Measurements from ENCODE around the gene SPANXD. TPM values are rescaled to one million over a fixed set of nuclear protein-coding genes. Genes with fewer than 3 reads are reported as not detected.
"Not testable (repeated sequence)": the region's sequence is repeated elsewhere in the genome, so short reads cannot be mapped to it uniquely, and the experiment has no call there.

Gene SPANXD, protein sequence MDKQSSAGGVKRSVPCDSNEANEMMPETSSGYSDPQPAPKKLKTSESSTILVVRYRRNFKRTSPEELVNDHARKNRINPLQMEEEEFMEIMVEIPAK
- not detected in 2 replicates for total RNA-seq

GRCh38 chrX:141698639-141699038 is at the start of gene SPANXD:
Gene SPANXD, minus strand, starts transcription at chrX:141698739. Its CDS starts 334 bp downstream, at chrX:141698405.
- intact Hi-C loops (cut with micrococcal nuclease): not testable (repeated sequence)

DNA sequence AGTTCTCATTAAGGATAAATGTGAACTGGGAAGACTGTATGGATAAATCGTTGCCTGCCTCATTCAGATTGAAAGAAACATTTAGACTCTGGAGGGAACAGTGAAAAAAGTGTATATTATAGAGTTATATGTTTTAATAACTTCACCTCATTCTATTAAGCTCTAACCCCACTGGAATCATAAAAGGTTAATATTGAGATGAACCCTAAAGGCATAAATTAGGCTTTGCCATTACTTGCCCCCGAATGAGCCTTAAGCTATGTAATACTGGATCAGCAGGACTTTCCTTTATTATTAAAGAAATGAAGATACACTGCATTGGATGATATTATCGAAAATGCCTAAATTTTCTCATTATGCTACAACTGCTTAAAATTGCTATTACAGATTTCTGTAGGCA is 44.1 kb upstream of the SPANXD start:
- intact Hi-C loops (cut with micrococcal nuclease): no loop called here

DNA sequence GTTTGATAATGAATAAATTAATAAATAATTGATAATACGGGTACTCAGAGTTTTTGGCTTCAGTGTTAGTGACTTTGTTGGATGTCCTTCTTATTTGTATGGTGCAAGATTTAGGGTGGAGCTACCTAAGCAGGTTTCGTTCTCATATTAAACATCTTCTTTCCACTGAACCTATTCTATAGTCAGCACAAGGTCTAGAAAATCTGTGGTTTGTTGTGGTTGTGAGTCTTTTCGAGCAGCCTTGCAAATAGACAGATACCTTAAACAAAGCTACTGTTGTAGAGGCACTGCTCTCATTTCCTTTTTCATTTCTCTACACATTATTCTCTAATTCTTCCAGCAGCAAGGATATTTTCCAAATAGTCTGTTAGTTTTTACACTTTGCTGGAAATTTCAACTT is 38.1 kb upstream of the SPANXD start:
- intact Hi-C loops (cut with micrococcal nuclease): no loop called here

DNA sequence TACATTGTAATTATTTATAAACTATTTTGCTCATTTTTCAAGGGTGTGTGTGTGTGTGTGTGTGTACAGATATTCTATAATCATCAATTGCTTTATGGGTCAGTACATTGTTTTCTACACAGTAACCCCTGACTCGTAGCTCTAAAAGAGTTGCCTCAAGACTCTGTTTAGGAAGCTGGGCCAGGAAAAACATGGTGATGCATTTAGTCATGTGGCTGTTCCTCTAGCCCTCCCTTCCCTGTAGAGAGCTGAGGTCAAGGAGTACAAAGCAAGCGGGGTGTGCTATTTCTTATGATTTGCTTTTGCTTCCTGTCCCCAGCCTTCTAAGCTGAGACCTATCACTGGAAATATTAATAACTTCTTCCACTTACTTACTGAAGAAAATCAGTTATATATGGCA is 34.8 kb upstream of the SPANXD start:
- intact Hi-C loops (cut with micrococcal nuclease): no loop called here

DNA sequence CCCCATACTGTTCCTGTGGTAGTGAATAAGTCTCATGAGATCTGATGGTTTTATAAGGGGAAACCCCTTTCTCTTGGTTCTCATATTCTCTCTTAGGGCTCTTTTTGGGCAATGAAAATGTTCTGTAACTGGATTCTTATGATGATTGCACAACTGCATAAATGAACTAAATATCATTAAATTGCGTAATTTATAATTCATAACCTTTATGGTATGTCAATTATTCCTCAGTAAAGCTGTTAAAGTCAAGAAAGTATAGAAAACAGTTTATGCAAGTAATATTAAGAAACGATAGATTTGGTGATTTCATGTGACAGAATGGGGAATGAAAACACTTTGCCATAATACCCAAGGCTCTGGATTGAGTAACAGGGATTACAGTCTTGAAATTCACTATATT is 33.5 kb upstream of the SPANXD start:
- intact Hi-C loops (cut with micrococcal nuclease): no loop called here

- intact Hi-C loops (cut with micrococcal nuclease): no loop called here
These were observed 25.6 kb upstream of the SPANXD start for GRCh38 chrX:141724186-141724585.

- intact Hi-C loops (cut with micrococcal nuclease): no loop called here
These were observed 16.1 kb upstream of the SPANXD start for GRCh38 chrX:141714680-141715079.

- intact Hi-C loops (cut with micrococcal nuclease): no loop called here
These were observed 2.5 kb upstream of the SPANXD start for GRCh38 chrX:141701072-141701471.

- intact Hi-C loops (cut with micrococcal nuclease): no loop called here
These were observed 24.6 kb downstream of the SPANXD start for GRCh38 chrX:141673946-141674345.

DNA sequence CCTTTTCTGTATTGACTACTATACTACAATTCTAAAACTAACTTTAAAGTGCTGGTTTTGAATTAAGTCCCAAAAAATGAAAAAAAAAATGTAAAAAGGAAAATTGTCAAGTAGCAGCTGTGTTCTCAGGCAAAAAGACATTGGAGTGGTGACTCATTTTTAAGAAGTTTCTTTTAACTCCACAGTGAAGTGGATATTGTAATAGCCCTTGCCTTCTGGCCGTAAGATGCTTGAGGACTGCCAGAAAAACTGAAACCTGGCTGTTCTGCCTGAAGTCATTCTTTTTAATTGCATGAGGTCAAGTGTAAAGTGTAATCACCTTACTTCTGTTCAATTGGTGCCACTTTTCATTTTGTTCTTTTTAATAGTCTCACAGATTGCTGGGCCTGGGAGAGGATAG is 28.9 kb downstream of the SPANXD start:
- intact Hi-C loops (cut with micrococcal nuclease): no loop called here

DNA sequence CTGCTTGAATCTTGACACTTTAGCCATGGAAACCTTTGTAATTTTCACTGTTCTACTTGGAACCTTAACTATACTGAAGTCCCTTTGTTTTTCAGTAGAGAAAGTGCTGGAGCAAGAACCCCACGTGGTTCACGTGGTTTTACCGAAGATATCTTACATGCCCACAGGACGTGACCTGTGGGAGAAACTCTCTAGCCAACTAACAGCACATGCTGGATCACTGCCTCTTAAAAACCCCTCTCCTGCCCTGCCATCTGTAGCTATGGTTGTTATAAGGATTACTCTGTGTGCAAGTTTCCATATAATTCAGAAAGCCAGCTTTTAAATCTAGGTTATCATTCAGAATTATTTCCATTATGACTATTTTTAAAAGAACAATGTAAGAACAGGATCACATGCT is 30.2 kb downstream of the SPANXD start:
- intact Hi-C loops (cut with micrococcal nuclease): no loop called here

DNA sequence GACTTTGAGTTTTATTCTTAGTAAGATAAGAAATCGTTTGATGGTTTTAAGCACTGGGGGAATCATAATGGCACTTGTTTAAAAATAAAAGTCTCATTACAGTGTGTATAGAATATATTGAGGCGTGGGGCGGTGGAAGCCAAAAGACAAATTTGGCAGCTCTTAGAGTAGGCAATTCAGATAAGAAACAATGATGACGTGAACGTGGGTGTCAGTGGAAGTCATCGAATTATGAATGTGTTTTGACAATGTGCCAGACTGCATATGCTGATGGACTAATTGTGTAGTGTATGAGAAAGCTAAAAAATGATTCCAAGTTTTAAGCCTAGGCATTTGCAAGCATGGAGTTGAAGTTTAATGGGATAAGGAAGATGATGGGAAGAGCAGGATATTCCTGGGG is 35.8 kb downstream of the SPANXD start:
- intact Hi-C loops (cut with micrococcal nuclease): no loop called here

- intact Hi-C loops (cut with micrococcal nuclease): no loop called here
These were observed 46.3 kb downstream of the SPANXD start for GRCh38 chrX:141652286-141652685.

Other genes with a start within 250 kb of the SPANXD start
- gene SPANXA1, start 114.0 kb downstream of the SPANXD start, total RNA-seq: not detected in 2 replicates
- not detected in 2 replicates for gene SPANXA2, start 109.0 kb downstream of the SPANXD start, total RNA-seq
- gene MAGEC3, start 139.6 kb upstream of the SPANXD start, total RNA-seq: not detected in 2 replicates
- not detected in 2 replicates for gene MAGEC1, start 205.2 kb upstream of the SPANXD start, total RNA-seq